Measurements from ENCODE around the gene DSCAML1.
A peak's percentile ranks its signal among the peaks of the same experiment; 100 is the strongest.

Gene DSCAML1

GRCh38 chr11:117511931-117512539 is 285.0 kb downstream of the DSCAML1 start:
- TF ChIP-seq CTCF (IDR thresholded peaks at IDR 0.05; ENCODE audit: low read depth, low read length): no peak
- Histone ChIP-seq H3K4me1 (peaks cover 58% of the 10 kb centered on the region), H3K27me3 (no peaks in the 10 kb centered on the region), H3K36me3 (no peaks in the 10 kb centered on the region), H3K9me3 (no peaks in the 10 kb centered on the region), H3K4me3 (ENCODE audit: low read depth, low read length) (peak overlapping the region; percentile 42)
- peak; percentile 53 for DNase-seq

- Histone ChIP-seq H3K27me3 (no peaks in the 10 kb centered on the region), H3K9me3 (no peaks in the 10 kb centered on the region), H3K4me3 (ENCODE audit: low read depth, low read length) (no peak overlapping the region), H3K36me3 (no peaks in the 10 kb centered on the region), H3K4me1 (peaks cover 62% of the 10 kb centered on the region)
- DNase-seq: no peak
- no peak for TF ChIP-seq CTCF (IDR thresholded peaks at IDR 0.05; ENCODE audit: low read depth, low read length)
Observed at GRCh38 chr11:117511483-117511930, 285.5 kb downstream of the DSCAML1 start.

GRCh38 chr11:117510646-117511045 is 286.4 kb downstream of the DSCAML1 start:
- DNase-seq: no peak
- Histone ChIP-seq H3K9me3 (no peaks in the 10 kb centered on the region), H3K27me3 (no peaks in the 10 kb centered on the region), H3K36me3 (no peaks in the 10 kb centered on the region), H3K4me1 (peaks cover 68% of the 10 kb centered on the region), H3K4me3 (ENCODE audit: low read depth, low read length) (no peak overlapping the region)
- no peak for TF ChIP-seq CTCF (IDR thresholded peaks at IDR 0.05; ENCODE audit: low read depth, low read length)

GRCh38 chr11:117509543-117509942 is 287.5 kb downstream of the DSCAML1 start:
- H3K4me1 ChIP-seq: peaks cover 69% of the 10 kb centered on the region
- H3K9me3 ChIP-seq: no peaks in the 10 kb centered on the region
- no peak for DNase-seq
- no peak overlapping the region for H3K4me3 ChIP-seq (ENCODE audit: low read depth, low read length)
- peak; percentile 15 for TF ChIP-seq CTCF (IDR thresholded peaks at IDR 0.05; ENCODE audit: low read depth, low read length)
- H3K36me3 ChIP-seq: no peaks in the 10 kb centered on the region
- no peaks in the 10 kb centered on the region for H3K27me3 ChIP-seq

GRCh38 chr11:117506971-117507370 is 290.0 kb downstream of the DSCAML1 start:
- peak; percentile 90 for DNase-seq
- no peak for TF ChIP-seq CTCF (IDR thresholded peaks at IDR 0.05; ENCODE audit: low read depth, low read length)
- peaks cover 63% of the 10 kb centered on the region for H3K4me1 ChIP-seq
- H3K4me3 ChIP-seq (ENCODE audit: low read depth, low read length): no peak overlapping the region
- H3K9me3 ChIP-seq: no peaks in the 10 kb centered on the region
- H3K27me3 ChIP-seq: no peaks in the 10 kb centered on the region
- no peaks in the 10 kb centered on the region for H3K36me3 ChIP-seq

GRCh38 chr11:117505285-117505970 is 291.6 kb downstream of the DSCAML1 start:
- no peak for DNase-seq
- H3K27me3 ChIP-seq: no peaks in the 10 kb centered on the region
- H3K4me1 ChIP-seq: peaks cover 58% of the 10 kb centered on the region
- TF ChIP-seq CTCF (IDR thresholded peaks at IDR 0.05; ENCODE audit: low read depth, low read length): no peak
- H3K9me3 ChIP-seq: no peaks in the 10 kb centered on the region
- H3K4me3 ChIP-seq (ENCODE audit: low read depth, low read length): no peak overlapping the region
- H3K36me3 ChIP-seq: no peaks in the 10 kb centered on the region
